H1 (cell line): Measurements from ENCODE around the gene FBXO28.

Experiments used
- BACH1 ChIP-seq: IDR thresholded peaks from 2 replicates; pipeline ENCODE4 v1.6.1; 2012; ENCODE audit warnings: low read length, improper control_type of control experiment
- CBX5 ChIP-seq: fragments of 300-800, 300-1000 bp; sonication (generic); IDR thresholded peaks from 2 replicates; pipeline ENCODE4 v1.7.1; 2016; ENCODE audit warnings: antibody characterized with exemption, low read length, low read depth
- CREB1 ChIP-seq: IDR thresholded peaks from 2 replicates; pipeline ENCODE4 v1.6.1; 2012; ENCODE audit warnings: inconsistent platforms
- EGR1 ChIP-seq: IDR thresholded peaks from 2 replicates; pipeline ENCODE4 v1.6.1; 2011; ENCODE audit warnings: low read depth, low read length, borderline replicate concordance
- EZH2 ChIP-seq: fragments of 200-600 bp; sonication (generic); IDR thresholded peaks from 2 replicates; pipeline ENCODE4 v1.7.1; 2012; ENCODE audit warnings: low read depth, mild to moderate bottlenecking, moderate library complexity, low read length, inconsistent platforms; ENCODE audit not compliant: severe bottlenecking
- JUND ChIP-seq: IDR thresholded peaks from 2 replicates; pipeline ENCODE4 v1.6.1; 2011; ENCODE audit warnings: mild to moderate bottlenecking, improper control_type of control experiment, low read length
- MAFK ChIP-seq: IDR thresholded peaks from 2 replicates; pipeline ENCODE4 v1.6.1; 2012; ENCODE audit warnings: low read depth, mild to moderate bottlenecking, improper control_type of control experiment, low read length
- RAD21 ChIP-seq, 2 experiments: IDR thresholded peaks in 1 of 2; conservative IDR thresholded peaks in 1 of 2; 2 replicates each; pipeline ENCODE4 v1.6.1; 2011; ENCODE audit warnings: low read depth in 2 of 2, low read length in 2 of 2, improper control_type of control experiment in 1 of 2, inconsistent platforms in 1 of 2, mild to moderate bottlenecking in 1 of 2, moderate library complexity in 1 of 2
- RBBP5 ChIP-seq: IDR thresholded peaks from 2 replicates; pipeline ENCODE4 v1.7.1; 2012; ENCODE audit warnings: low read depth, mild to moderate bottlenecking, inconsistent platforms, low read length, moderate library complexity, borderline replicate concordance
- RFX5 ChIP-seq: IDR thresholded peaks from 2 replicates; pipeline ENCODE4 v1.6.1; 2011; ENCODE audit warnings: low read depth, low read length, improper control_type of control experiment, borderline replicate concordance
- RXRA ChIP-seq: IDR thresholded peaks from 2 replicates; pipeline ENCODE4 v1.6.1; 2011; ENCODE audit warnings: low read depth, mild to moderate bottlenecking, low read length, moderate library complexity; ENCODE audit not compliant: insufficient read depth
- TF ChIP-seq, protein P1 (sequence below), 3 experiments: IDR thresholded peaks; 1 replicate in 2 of 3; 2 replicates in 1 of 3; pipeline versions ENCODE4 v1.5.1 to v1.6.1; 2011; ENCODE audit warnings: low read length in 3 of 3, mild to moderate bottlenecking in 3 of 3, inconsistent platforms in 2 of 3, low read depth in 1 of 3, moderate library complexity in 1 of 3; ENCODE audit not compliant: insufficient read depth in 1 of 3; ENCODE audit errors: control extremely low read depth in 1 of 3
- TF ChIP-seq, protein P2 (sequence below): IDR thresholded peaks from 2 replicates; pipeline ENCODE4 v1.6.1; 2011; ENCODE audit warnings: low read length, improper control_type of control experiment
- TF ChIP-seq, protein P3 (sequence below): IDR thresholded peaks from 2 replicates; pipeline ENCODE4 v1.6.1; 2012; ENCODE audit warnings: inconsistent platforms

DNA sequence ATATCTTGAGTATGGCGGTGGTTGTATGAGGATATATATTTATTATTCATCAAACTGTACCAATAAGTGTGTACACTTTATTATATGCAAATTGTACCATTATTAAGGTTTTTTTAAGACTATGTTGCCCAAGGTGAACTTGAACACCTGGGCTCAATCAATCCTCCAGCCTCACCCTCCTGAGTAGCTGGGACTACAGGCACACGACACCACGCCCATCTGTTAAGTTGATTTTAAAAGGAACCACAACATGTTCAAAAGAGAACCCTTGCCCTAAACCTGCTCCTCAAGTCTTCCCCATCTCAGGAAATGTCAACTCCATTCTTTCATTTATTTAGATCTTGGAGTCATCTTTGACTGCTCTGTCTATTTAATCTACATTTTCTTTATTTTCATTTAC is 24.3 kb upstream of the FBXO28 start:
- TF ChIP-seq RAD21 (IDR thresholded peaks at IDR 0.05 in 1 of 2, conservative IDR thresholded peaks at IDR 0.05 in 1 of 2; ENCODE audit: low read depth in 2 of 2, low read length in 2 of 2) (no peak), EGR1 (no peak), MAFK (no peak), RFX5 (no peak), RXRA (no peak), BACH1 (no peak), EZH2 (no peak), JUND (no peak), CBX5 (no peak), RBBP5 (no peak), CREB1 (no peak)
- TF ChIP-seq, protein P1, sequence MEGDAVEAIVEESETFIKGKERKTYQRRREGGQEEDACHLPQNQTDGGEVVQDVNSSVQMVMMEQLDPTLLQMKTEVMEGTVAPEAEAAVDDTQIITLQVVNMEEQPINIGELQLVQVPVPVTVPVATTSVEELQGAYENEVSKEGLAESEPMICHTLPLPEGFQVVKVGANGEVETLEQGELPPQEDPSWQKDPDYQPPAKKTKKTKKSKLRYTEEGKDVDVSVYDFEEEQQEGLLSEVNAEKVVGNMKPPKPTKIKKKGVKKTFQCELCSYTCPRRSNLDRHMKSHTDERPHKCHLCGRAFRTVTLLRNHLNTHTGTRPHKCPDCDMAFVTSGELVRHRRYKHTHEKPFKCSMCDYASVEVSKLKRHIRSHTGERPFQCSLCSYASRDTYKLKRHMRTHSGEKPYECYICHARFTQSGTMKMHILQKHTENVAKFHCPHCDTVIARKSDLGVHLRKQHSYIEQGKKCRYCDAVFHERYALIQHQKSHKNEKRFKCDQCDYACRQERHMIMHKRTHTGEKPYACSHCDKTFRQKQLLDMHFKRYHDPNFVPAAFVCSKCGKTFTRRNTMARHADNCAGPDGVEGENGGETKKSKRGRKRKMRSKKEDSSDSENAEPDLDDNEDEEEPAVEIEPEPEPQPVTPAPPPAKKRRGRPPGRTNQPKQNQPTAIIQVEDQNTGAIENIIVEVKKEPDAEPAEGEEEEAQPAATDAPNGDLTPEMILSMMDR (IDR thresholded peaks at IDR 0.05; ENCODE audit: control extremely low read depth in 1 of 3, insufficient read depth in 1 of 3, low read depth in 1 of 3, low read length in 3 of 3) = no peak
- TF ChIP-seq, protein P2, sequence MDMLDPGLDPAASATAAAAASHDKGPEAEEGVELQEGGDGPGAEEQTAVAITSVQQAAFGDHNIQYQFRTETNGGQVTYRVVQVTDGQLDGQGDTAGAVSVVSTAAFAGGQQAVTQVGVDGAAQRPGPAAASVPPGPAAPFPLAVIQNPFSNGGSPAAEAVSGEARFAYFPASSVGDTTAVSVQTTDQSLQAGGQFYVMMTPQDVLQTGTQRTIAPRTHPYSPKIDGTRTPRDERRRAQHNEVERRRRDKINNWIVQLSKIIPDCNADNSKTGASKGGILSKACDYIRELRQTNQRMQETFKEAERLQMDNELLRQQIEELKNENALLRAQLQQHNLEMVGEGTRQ = no peak
- TF ChIP-seq, protein P3, sequence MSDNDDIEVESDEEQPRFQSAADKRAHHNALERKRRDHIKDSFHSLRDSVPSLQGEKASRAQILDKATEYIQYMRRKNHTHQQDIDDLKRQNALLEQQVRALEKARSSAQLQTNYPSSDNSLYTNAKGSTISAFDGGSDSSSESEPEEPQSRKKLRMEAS = no peak
